ENCODE data around the gene PPP2R1B.

Gene PPP2R1B

GRCh38 chr11:111715142-111715816, 50.9 kb downstream of the PPP2R1B start:
- H3K27me3 Mint-ChIP-seq (ENCODE audit: low read depth), result no peaks in the 10 kb centered on the region
- H3K4me1 Mint-ChIP-seq (ENCODE audit: low read depth), result peaks cover 2% of the 10 kb centered on the region
- no peak overlapping the region for H3K27ac Mint-ChIP-seq
- H3K9me3 Mint-ChIP-seq, result no peaks in the 10 kb centered on the region
- peaks cover 4% of the 10 kb centered on the region for H3K36me3 Mint-ChIP-seq (ENCODE audit: low read depth)
- H3K4me3 Mint-ChIP-seq, result no peak overlapping the region

- no peaks in the 10 kb centered on the region for H3K9me3 Mint-ChIP-seq
- no peak overlapping the region for H3K4me3 Mint-ChIP-seq
- peaks cover under 1% of the 10 kb centered on the region for H3K36me3 Mint-ChIP-seq (ENCODE audit: low read depth)
- H3K27ac Mint-ChIP-seq, result no peak overlapping the region
- H3K4me1 Mint-ChIP-seq (ENCODE audit: low read depth), result peaks cover 2% of the 10 kb centered on the region
- H3K27me3 Mint-ChIP-seq (ENCODE audit: low read depth), result no peaks in the 10 kb centered on the region
These were observed 51.7 kb downstream of the PPP2R1B start for GRCh38 chr11:111714522-111714921.

- Mint-ChIP-seq H3K4me3 (no peak overlapping the region), H3K4me1 (ENCODE audit: low read depth) (no peaks in the 10 kb centered on the region), H3K27ac (no peak overlapping the region), H3K27me3 (ENCODE audit: low read depth) (no peaks in the 10 kb centered on the region), H3K36me3 (ENCODE audit: low read depth) (peaks cover 9% of the 10 kb centered on the region), H3K9me3 (no peaks in the 10 kb centered on the region)
These were observed 58.5 kb downstream of the PPP2R1B start for GRCh38 chr11:111707691-111708067.

GRCh38 chr11:111707039-111707690, 59.0 kb downstream of the PPP2R1B start:
- Mint-ChIP-seq H3K4me1 (ENCODE audit: low read depth) (no peaks in the 10 kb centered on the region), H3K36me3 (ENCODE audit: low read depth) (peaks cover 9% of the 10 kb centered on the region), H3K9me3 (no peaks in the 10 kb centered on the region), H3K4me3 (no peak overlapping the region), H3K27me3 (ENCODE audit: low read depth) (no peaks in the 10 kb centered on the region), H3K27ac (no peak overlapping the region)

GRCh38 chr11:111703576-111703975, 62.6 kb downstream of the PPP2R1B start:
- no peaks in the 10 kb centered on the region for H3K27me3 Mint-ChIP-seq (ENCODE audit: low read depth)
- peaks cover 9% of the 10 kb centered on the region for H3K36me3 Mint-ChIP-seq (ENCODE audit: low read depth)
- H3K27ac Mint-ChIP-seq, result no peak overlapping the region
- no peaks in the 10 kb centered on the region for H3K4me1 Mint-ChIP-seq (ENCODE audit: low read depth)
- no peak overlapping the region for H3K4me3 Mint-ChIP-seq
- no peaks in the 10 kb centered on the region for H3K9me3 Mint-ChIP-seq

GRCh38 chr11:111702623-111703022, 63.6 kb downstream of the PPP2R1B start:
- H3K27ac Mint-ChIP-seq, result no peak overlapping the region
- peaks cover 9% of the 10 kb centered on the region for H3K36me3 Mint-ChIP-seq (ENCODE audit: low read depth)
- no peaks in the 10 kb centered on the region for H3K27me3 Mint-ChIP-seq (ENCODE audit: low read depth)
- H3K9me3 Mint-ChIP-seq, result no peaks in the 10 kb centered on the region
- H3K4me3 Mint-ChIP-seq, result no peak overlapping the region
- no peaks in the 10 kb centered on the region for H3K4me1 Mint-ChIP-seq (ENCODE audit: low read depth)

GRCh38 chr11:111700162-111700561, 66.0 kb downstream of the PPP2R1B start:
- no peaks in the 10 kb centered on the region for H3K9me3 Mint-ChIP-seq
- no peaks in the 10 kb centered on the region for H3K27me3 Mint-ChIP-seq (ENCODE audit: low read depth)
- H3K36me3 Mint-ChIP-seq (ENCODE audit: low read depth), result peaks cover 4% of the 10 kb centered on the region
- H3K4me3 Mint-ChIP-seq, result no peak overlapping the region
- no peak overlapping the region for H3K27ac Mint-ChIP-seq
- H3K4me1 Mint-ChIP-seq (ENCODE audit: low read depth), result no peaks in the 10 kb centered on the region

GRCh38 chr11:111699579-111700156, 66.5 kb downstream of the PPP2R1B start:
- H3K27ac Mint-ChIP-seq, result no peak overlapping the region
- no peak overlapping the region for H3K4me3 Mint-ChIP-seq
- no peaks in the 10 kb centered on the region for H3K9me3 Mint-ChIP-seq

GRCh38 chr11:111698852-111699559, 67.2 kb downstream of the PPP2R1B start:
- Mint-ChIP-seq H3K27me3 (ENCODE audit: low read depth) (no peaks in the 10 kb centered on the region), H3K9me3 (no peaks in the 10 kb centered on the region), H3K4me3 (no peak overlapping the region), H3K27ac (no peak overlapping the region), H3K4me1 (ENCODE audit: low read depth) (no peaks in the 10 kb centered on the region), H3K36me3 (ENCODE audit: low read depth) (no peaks in the 10 kb centered on the region)

More at GRCh38 chr11:111699579-111700156, 66.5 kb downstream of the PPP2R1B start:
- Mint-ChIP-seq H3K36me3 (ENCODE audit: low read depth) (peaks cover under 1% of the 10 kb centered on the region), H3K4me1 (ENCODE audit: low read depth) (no peaks in the 10 kb centered on the region), H3K27me3 (ENCODE audit: low read depth) (no peaks in the 10 kb centered on the region)

- Mint-ChIP-seq H3K27ac (no peak overlapping the region), H3K27me3 (ENCODE audit: low read depth) (no peaks in the 10 kb centered on the region), H3K4me3 (no peak overlapping the region), H3K36me3 (ENCODE audit: low read depth) (no peaks in the 10 kb centered on the region), H3K9me3 (no peaks in the 10 kb centered on the region), H3K4me1 (ENCODE audit: low read depth) (no peaks in the 10 kb centered on the region)
These were observed 68.2 kb downstream of the PPP2R1B start for GRCh38 chr11:111697933-111698371.

GRCh38 chr11:111696556-111696955, 69.6 kb downstream of the PPP2R1B start:
- Mint-ChIP-seq H3K27me3 (ENCODE audit: low read depth) (no peaks in the 10 kb centered on the region), H3K27ac (no peak overlapping the region), H3K36me3 (ENCODE audit: low read depth) (peaks cover 1% of the 10 kb centered on the region), H3K9me3 (no peaks in the 10 kb centered on the region), H3K4me1 (ENCODE audit: low read depth) (no peaks in the 10 kb centered on the region), H3K4me3 (no peak overlapping the region)

- no peak overlapping the region for H3K27ac Mint-ChIP-seq
- H3K9me3 Mint-ChIP-seq, result no peaks in the 10 kb centered on the region
- peaks cover 2% of the 10 kb centered on the region for H3K36me3 Mint-ChIP-seq (ENCODE audit: low read depth)
- no peaks in the 10 kb centered on the region for H3K4me1 Mint-ChIP-seq (ENCODE audit: low read depth)
- no peak overlapping the region for H3K4me3 Mint-ChIP-seq
- no peaks in the 10 kb centered on the region for H3K27me3 Mint-ChIP-seq (ENCODE audit: low read depth)
These were observed 71.3 kb downstream of the PPP2R1B start for GRCh38 chr11:111694851-111695250.

- no peak overlapping the region for H3K4me3 Mint-ChIP-seq
- no peaks in the 10 kb centered on the region for H3K9me3 Mint-ChIP-seq
- no peak overlapping the region for H3K27ac Mint-ChIP-seq
- no peaks in the 10 kb centered on the region for H3K4me1 Mint-ChIP-seq (ENCODE audit: low read depth)
- peaks cover 13% of the 10 kb centered on the region for H3K36me3 Mint-ChIP-seq (ENCODE audit: low read depth)
- no peaks in the 10 kb centered on the region for H3K27me3 Mint-ChIP-seq (ENCODE audit: low read depth)
These were observed 72.8 kb downstream of the PPP2R1B start for GRCh38 chr11:111693224-111693937.

- no peak overlapping the region for H3K27ac Mint-ChIP-seq
- peaks cover 18% of the 10 kb centered on the region for H3K36me3 Mint-ChIP-seq (ENCODE audit: low read depth)
- H3K27me3 Mint-ChIP-seq (ENCODE audit: low read depth), result no peaks in the 10 kb centered on the region
- H3K9me3 Mint-ChIP-seq, result no peaks in the 10 kb centered on the region
- no peaks in the 10 kb centered on the region for H3K4me1 Mint-ChIP-seq (ENCODE audit: low read depth)
- no peak overlapping the region for H3K4me3 Mint-ChIP-seq
These were observed 74.4 kb downstream of the PPP2R1B start for GRCh38 chr11:111691741-111692140.
